Sigmoid colon (tissue), 4 donors: Measurements from ENCODE around the gene ACOXL.

Experiments used
- EP300 ChIP-seq, 4 donors: sonication (generic); formaldehyde crosslinking; IDR thresholded peaks; one replicate each; pipeline ENCODE4 v1.6.1; 2017; ENCODE audit warnings: antibody characterized with exemption in 4 of 4
- POLR2A ChIP-seq, 2 donors: fragments of 450-650 bp; IDR thresholded peaks; one replicate each; pipeline ENCODE4 v1.6.1; 2016; ENCODE audit warnings: antibody characterized with exemption in 2 of 2, mild to moderate bottlenecking in 2 of 2, moderate library complexity in 2 of 2
- POLR2AphosphoS5 ChIP-seq, 4 donors: sonication (generic); formaldehyde crosslinking; IDR thresholded peaks; one replicate each; pipeline ENCODE4 v1.6.1; 2017; ENCODE audit warnings: antibody characterized with exemption in 4 of 4
- TF ChIP-seq, protein P1 (sequence below), 4 experiments: fragments of 450-650 bp in 3 of 4; fragments of 200-600 bp in 1 of 4; IDR thresholded peaks; one replicate each; pipeline ENCODE4 v1.5.1; 2016 to 2019; ENCODE audit warnings: antibody characterized with exemption in 4 of 4, mild to moderate bottlenecking in 3 of 4, moderate library complexity in 2 of 4

- TF ChIP-seq, protein P1, sequence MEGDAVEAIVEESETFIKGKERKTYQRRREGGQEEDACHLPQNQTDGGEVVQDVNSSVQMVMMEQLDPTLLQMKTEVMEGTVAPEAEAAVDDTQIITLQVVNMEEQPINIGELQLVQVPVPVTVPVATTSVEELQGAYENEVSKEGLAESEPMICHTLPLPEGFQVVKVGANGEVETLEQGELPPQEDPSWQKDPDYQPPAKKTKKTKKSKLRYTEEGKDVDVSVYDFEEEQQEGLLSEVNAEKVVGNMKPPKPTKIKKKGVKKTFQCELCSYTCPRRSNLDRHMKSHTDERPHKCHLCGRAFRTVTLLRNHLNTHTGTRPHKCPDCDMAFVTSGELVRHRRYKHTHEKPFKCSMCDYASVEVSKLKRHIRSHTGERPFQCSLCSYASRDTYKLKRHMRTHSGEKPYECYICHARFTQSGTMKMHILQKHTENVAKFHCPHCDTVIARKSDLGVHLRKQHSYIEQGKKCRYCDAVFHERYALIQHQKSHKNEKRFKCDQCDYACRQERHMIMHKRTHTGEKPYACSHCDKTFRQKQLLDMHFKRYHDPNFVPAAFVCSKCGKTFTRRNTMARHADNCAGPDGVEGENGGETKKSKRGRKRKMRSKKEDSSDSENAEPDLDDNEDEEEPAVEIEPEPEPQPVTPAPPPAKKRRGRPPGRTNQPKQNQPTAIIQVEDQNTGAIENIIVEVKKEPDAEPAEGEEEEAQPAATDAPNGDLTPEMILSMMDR (IDR thresholded peaks at IDR 0.05), result no peak
- TF ChIP-seq EP300 (IDR thresholded peaks at IDR 0.05) (no peak), POLR2AphosphoS5 (IDR thresholded peaks at IDR 0.05) (no peak), POLR2A (IDR thresholded peaks at IDR 0.05) (no peak)
These were observed 214.5 kb downstream of the ACOXL start for GRCh38 chr2:110946902-110947301.
